ENCODE measurements around the gene ZNF793. TPM values are rescaled to one million over a fixed set of nuclear protein-coding genes. Genes with fewer than 3 reads are reported as not detected.

ZNF793 gene
- total and polyA plus RNA-seq, 2 of the 8 experiments (the other 6 are each of a cell fraction or from before 2014, with no cell fraction given): 5.0 to 13.3 TPM

DNA sequence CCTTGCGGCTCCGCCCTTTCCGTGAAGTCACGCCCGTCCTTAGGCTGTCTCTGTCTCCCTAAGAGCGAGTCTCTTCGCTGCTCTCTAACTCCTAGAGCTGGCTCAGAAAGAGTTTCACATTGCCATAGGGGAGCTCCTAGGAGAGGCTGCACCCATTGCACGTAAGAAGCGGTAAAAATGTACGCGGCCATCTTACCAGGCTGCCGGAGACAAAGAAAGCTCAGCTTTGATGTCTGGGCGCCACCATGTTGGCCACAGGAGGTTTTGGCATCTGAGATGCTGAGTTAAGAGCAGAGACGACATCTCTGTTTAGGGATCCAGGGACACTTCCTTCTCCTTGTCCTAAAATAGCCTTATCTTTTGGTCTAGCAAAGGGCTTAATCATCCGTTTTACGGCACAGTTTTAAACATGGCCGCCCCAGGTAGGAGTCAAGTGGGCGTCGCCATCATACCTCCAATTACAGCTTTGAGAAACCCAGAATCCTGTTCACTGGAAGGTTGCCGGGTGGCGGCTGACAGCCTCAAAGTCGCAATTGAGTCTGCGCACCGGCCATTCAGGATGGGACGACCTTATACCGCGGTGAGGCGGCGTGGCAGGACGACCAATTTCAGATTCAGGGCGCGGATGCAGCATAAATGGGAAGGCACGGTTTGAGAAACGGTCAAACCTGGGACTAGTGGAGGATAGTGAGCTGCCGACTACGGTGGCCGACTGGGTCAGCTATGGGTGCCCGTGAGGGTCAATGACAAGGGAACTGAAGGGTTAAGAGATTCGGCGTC is at the start of gene ZNF793 (continued):
- TF ChIP-seq SIRT6 (IDR thresholded peaks at IDR 0.05; ENCODE audit: low read length): no peak
- TF ChIP-seq KDM5A (IDR thresholded peaks at IDR 0.05; ENCODE audit: low read length): no peak
- peak; percentile 66 for TF ChIP-seq KDM4A (IDR thresholded peaks at IDR 0.05; ENCODE audit: low read depth, low read length, severe bottlenecking)
- TF ChIP-seq CEBPB (IDR thresholded peaks at IDR 0.05; ENCODE audit: low read depth, low read length): no peak
- TF ChIP-seq, protein P1, sequence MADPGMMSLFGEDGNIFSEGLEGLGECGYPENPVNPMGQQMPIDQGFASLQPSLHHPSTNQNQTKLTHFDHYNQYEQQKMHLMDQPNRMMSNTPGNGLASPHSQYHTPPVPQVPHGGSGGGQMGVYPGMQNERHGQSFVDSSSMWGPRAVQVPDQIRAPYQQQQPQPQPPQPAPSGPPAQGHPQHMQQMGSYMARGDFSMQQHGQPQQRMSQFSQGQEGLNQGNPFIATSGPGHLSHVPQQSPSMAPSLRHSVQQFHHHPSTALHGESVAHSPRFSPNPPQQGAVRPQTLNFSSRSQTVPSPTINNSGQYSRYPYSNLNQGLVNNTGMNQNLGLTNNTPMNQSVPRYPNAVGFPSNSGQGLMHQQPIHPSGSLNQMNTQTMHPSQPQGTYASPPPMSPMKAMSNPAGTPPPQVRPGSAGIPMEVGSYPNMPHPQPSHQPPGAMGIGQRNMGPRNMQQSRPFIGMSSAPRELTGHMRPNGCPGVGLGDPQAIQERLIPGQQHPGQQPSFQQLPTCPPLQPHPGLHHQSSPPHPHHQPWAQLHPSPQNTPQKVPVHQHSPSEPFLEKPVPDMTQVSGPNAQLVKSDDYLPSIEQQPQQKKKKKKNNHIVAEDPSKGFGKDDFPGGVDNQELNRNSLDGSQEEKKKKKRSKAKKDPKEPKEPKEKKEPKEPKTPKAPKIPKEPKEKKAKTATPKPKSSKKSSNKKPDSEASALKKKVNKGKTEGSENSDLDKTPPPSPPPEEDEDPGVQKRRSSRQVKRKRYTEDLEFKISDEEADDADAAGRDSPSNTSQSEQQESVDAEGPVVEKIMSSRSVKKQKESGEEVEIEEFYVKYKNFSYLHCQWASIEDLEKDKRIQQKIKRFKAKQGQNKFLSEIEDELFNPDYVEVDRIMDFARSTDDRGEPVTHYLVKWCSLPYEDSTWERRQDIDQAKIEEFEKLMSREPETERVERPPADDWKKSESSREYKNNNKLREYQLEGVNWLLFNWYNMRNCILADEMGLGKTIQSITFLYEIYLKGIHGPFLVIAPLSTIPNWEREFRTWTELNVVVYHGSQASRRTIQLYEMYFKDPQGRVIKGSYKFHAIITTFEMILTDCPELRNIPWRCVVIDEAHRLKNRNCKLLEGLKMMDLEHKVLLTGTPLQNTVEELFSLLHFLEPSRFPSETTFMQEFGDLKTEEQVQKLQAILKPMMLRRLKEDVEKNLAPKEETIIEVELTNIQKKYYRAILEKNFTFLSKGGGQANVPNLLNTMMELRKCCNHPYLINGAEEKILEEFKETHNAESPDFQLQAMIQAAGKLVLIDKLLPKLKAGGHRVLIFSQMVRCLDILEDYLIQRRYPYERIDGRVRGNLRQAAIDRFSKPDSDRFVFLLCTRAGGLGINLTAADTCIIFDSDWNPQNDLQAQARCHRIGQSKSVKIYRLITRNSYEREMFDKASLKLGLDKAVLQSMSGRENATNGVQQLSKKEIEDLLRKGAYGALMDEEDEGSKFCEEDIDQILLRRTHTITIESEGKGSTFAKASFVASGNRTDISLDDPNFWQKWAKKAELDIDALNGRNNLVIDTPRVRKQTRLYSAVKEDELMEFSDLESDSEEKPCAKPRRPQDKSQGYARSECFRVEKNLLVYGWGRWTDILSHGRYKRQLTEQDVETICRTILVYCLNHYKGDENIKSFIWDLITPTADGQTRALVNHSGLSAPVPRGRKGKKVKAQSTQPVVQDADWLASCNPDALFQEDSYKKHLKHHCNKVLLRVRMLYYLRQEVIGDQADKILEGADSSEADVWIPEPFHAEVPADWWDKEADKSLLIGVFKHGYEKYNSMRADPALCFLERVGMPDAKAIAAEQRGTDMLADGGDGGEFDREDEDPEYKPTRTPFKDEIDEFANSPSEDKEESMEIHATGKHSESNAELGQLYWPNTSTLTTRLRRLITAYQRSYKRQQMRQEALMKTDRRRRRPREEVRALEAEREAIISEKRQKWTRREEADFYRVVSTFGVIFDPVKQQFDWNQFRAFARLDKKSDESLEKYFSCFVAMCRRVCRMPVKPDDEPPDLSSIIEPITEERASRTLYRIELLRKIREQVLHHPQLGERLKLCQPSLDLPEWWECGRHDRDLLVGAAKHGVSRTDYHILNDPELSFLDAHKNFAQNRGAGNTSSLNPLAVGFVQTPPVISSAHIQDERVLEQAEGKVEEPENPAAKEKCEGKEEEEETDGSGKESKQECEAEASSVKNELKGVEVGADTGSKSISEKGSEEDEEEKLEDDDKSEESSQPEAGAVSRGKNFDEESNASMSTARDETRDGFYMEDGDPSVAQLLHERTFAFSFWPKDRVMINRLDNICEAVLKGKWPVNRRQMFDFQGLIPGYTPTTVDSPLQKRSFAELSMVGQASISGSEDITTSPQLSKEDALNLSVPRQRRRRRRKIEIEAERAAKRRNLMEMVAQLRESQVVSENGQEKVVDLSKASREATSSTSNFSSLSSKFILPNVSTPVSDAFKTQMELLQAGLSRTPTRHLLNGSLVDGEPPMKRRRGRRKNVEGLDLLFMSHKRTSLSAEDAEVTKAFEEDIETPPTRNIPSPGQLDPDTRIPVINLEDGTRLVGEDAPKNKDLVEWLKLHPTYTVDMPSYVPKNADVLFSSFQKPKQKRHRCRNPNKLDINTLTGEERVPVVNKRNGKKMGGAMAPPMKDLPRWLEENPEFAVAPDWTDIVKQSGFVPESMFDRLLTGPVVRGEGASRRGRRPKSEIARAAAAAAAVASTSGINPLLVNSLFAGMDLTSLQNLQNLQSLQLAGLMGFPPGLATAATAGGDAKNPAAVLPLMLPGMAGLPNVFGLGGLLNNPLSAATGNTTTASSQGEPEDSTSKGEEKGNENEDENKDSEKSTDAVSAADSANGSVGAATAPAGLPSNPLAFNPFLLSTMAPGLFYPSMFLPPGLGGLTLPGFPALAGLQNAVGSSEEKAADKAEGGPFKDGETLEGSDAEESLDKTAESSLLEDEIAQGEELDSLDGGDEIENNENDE (IDR thresholded peaks at IDR 0.05; ENCODE audit: insufficient replicate concordance, low read length): no peak
- peak; percentile 76 to 85 for TF ChIP-seq POLR2A (IDR thresholded peaks at IDR 0.05; ENCODE audit: control extremely low read depth in 1 of 2, low read depth in 2 of 2, low read length in 2 of 2)
- TF ChIP-seq NANOG (IDR thresholded peaks at IDR 0.05; ENCODE audit: insufficient read depth, low read depth, low read length, poor library complexity, severe bottlenecking): no peak
- no peak for TF ChIP-seq CBX5 (IDR thresholded peaks at IDR 0.05; ENCODE audit: low read depth, low read length)
- TF ChIP-seq EP300 (IDR thresholded peaks at IDR 0.05; ENCODE audit: borderline replicate concordance in 1 of 2, low read depth in 2 of 2, low read length in 2 of 2): no peak
- peak; percentile 97 for TF ChIP-seq YY1 (IDR thresholded peaks at IDR 0.05; ENCODE audit: low read depth, low read length)
- TF ChIP-seq POLR2AphosphoS5 (IDR thresholded peaks at IDR 0.05; ENCODE audit: low read depth, low read length): peak; percentile 93
